GM19099 (cell line): Measurements from ENCODE around the gene FRMPD2.

Experiments used
- POLR2A ChIP-seq: IDR thresholded peaks from 3 replicates; pipeline ENCODE4 v1.6.1; 2011; ENCODE audit warnings: low read depth; ENCODE audit not compliant: insufficient read length; ENCODE audit errors: extremely low read depth

The FRMPD2 gene

GRCh38 chr10:48246501-48246900, 28.0 kb downstream of the FRMPD2 start:
- no peak for TF ChIP-seq POLR2A

GRCh38 chr10:48245977-48246376, 28.5 kb downstream of the FRMPD2 start:
- TF ChIP-seq POLR2A, result no peak

- TF ChIP-seq POLR2A, result no peak
Measured at GRCh38 chr10:48243487-48243886, 31.0 kb downstream of the FRMPD2 start.

- TF ChIP-seq POLR2A, result no peak
Measured at GRCh38 chr10:48242171-48242904, 32.2 kb downstream of the FRMPD2 start.

GRCh38 chr10:48241332-48241731, 33.2 kb downstream of the FRMPD2 start:
- TF ChIP-seq POLR2A, result no peak

- TF ChIP-seq POLR2A, result no peak
Measured at GRCh38 chr10:48240196-48240595, 34.3 kb downstream of the FRMPD2 start.

GRCh38 chr10:48239618-48240017, 34.9 kb downstream of the FRMPD2 start:
- TF ChIP-seq POLR2A, result no peak

GRCh38 chr10:48238826-48239520, 35.5 kb downstream of the FRMPD2 start:
- TF ChIP-seq POLR2A, result no peak

- TF ChIP-seq POLR2A, result no peak
Measured at GRCh38 chr10:48237259-48238250, 36.9 kb downstream of the FRMPD2 start.

GRCh38 chr10:48236199-48236621, 38.3 kb downstream of the FRMPD2 start:
- TF ChIP-seq POLR2A, result no peak

GRCh38 chr10:48235501-48235900, 39.0 kb downstream of the FRMPD2 start:
- no peak for TF ChIP-seq POLR2A

GRCh38 chr10:48234787-48235186, 39.7 kb downstream of the FRMPD2 start:
- no peak for TF ChIP-seq POLR2A

- TF ChIP-seq POLR2A, result no peak
Measured at GRCh38 chr10:48234295-48234694, 40.2 kb downstream of the FRMPD2 start.

GRCh38 chr10:48233559-48234005, 40.9 kb downstream of the FRMPD2 start:
- no peak for TF ChIP-seq POLR2A

- TF ChIP-seq POLR2A, result no peak
Measured at GRCh38 chr10:48232717-48233447, 41.6 kb downstream of the FRMPD2 start.

GRCh38 chr10:48231699-48232315, 42.7 kb downstream of the FRMPD2 start:
- no peak for TF ChIP-seq POLR2A
